ENCODE results near the gene GTF3A. TPM values are rescaled to one million over a fixed set of nuclear protein-coding genes. Genes with fewer than 3 reads are reported as not detected.

GTF3A gene
- total and polyA plus RNA-seq, 2 experiments from 2014 or later, result 109 to 190 TPM

- TF ChIP-seq ZNF462 (CRISPR knock-in tag; IDR thresholded peaks at IDR 0.05) (no peak), CREB1 (CRISPR knock-in tag; IDR thresholded peaks at IDR 0.05; ENCODE audit: low read depth) (no peak), ZNF114 (CRISPR knock-in tag; IDR thresholded peaks at IDR 0.05) (no peak), REST (IDR thresholded peaks at IDR 0.05; ENCODE audit: unreplicated experiment) (no peak), STAT1 (IDR thresholded peaks at IDR 0.05; ENCODE audit: unreplicated experiment) (no peak), CTCF (conservative IDR thresholded peaks at IDR 0.05; ENCODE audit: low read depth in 2 of 2) (no peak), EZH2phosphoT487 (IDR thresholded peaks at IDR 0.05; ENCODE audit: unreplicated experiment) (no peak)
These were observed 9.3 kb upstream of the GTF3A start (continued) for GRCh38 chr13:27415116-27415515.

Measured in GM23338 (cell line).